Endothelial cell of umbilical vein (primary cell): Measurements from ENCODE around the gene GRAMD4.

ENCODE experiments used
- GATA2 ChIP-seq: IDR thresholded peaks from 2 replicates; pipeline ENCODE4 v1.7.0; 2011; ENCODE audit warnings: low read depth, mild to moderate bottlenecking, moderate library complexity, mixed read lengths, low read length; ENCODE audit not compliant: insufficient read length, insufficient read depth
- JUN ChIP-seq: IDR thresholded peaks from 2 replicates; pipeline ENCODE4 v1.6.1; 2011; ENCODE audit warnings: borderline replicate concordance, low read depth; ENCODE audit not compliant: insufficient read length, insufficient read depth
- POLR2A ChIP-seq: IDR thresholded peaks from 2 replicates; pipeline ENCODE4 v1.6.1; 2012; ENCODE audit warnings: low read depth, mild to moderate bottlenecking, control low read depth, low read length
- TF ChIP-seq, protein P1 (sequence below), 2 donors: IDR thresholded peaks; 1 replicate in 1 of 2; 2 replicates in 1 of 2; pipeline ENCODE4 v1.5.1; 2011; ENCODE audit warnings: low read length in 2 of 2, mild to moderate bottlenecking in 2 of 2, moderate library complexity in 2 of 2, control low read depth in 1 of 2, inconsistent platforms in 1 of 2, low read depth in 1 of 2; ENCODE audit not compliant: insufficient read depth in 1 of 2; ENCODE audit errors: extremely low read depth in 1 of 2

DNA sequence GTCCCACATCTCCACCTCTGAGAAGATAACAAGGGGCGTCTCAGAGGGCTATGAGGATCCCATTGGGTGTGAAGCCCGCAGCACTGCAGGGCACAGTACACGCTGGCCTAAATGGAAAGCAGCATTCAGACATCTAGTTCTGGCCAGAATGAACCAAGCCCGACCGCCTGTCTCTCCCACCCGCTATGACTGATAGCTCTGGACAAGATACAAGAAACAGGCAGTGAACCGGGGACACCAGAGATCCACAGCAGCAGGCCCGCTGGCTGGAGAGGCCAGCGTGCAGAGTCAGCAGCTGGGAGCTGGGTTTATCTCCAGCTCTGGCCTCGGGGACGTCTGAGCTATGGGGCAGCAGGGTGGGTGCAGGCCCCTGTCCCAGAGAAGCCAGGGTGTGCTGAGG lies 108.3 kb downstream of the GRAMD4 start:
- TF ChIP-seq, protein P1, sequence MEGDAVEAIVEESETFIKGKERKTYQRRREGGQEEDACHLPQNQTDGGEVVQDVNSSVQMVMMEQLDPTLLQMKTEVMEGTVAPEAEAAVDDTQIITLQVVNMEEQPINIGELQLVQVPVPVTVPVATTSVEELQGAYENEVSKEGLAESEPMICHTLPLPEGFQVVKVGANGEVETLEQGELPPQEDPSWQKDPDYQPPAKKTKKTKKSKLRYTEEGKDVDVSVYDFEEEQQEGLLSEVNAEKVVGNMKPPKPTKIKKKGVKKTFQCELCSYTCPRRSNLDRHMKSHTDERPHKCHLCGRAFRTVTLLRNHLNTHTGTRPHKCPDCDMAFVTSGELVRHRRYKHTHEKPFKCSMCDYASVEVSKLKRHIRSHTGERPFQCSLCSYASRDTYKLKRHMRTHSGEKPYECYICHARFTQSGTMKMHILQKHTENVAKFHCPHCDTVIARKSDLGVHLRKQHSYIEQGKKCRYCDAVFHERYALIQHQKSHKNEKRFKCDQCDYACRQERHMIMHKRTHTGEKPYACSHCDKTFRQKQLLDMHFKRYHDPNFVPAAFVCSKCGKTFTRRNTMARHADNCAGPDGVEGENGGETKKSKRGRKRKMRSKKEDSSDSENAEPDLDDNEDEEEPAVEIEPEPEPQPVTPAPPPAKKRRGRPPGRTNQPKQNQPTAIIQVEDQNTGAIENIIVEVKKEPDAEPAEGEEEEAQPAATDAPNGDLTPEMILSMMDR (IDR thresholded peaks at IDR 0.05; ENCODE audit: extremely low read depth in 1 of 2, insufficient read depth in 1 of 2, low read depth in 1 of 2, low read length in 2 of 2), result no peak
- TF ChIP-seq POLR2A, result no peak
- no peak for TF ChIP-seq JUN
- no peak for TF ChIP-seq GATA2
